Measurements from ENCODE around the gene MYO1D.
"Not testable (repeated sequence)": the region's sequence is repeated elsewhere in the genome, so short reads cannot be mapped to it uniquely, and the experiment has no call there.

MYO1D gene

GRCh38 chr17:32696426-32696825 is 180.5 kb downstream of the MYO1D start:
- in situ Hi-C loops (cut with MboI; ENCODE audit: low sequenced_read_pairs), result no loop called here

DNA sequence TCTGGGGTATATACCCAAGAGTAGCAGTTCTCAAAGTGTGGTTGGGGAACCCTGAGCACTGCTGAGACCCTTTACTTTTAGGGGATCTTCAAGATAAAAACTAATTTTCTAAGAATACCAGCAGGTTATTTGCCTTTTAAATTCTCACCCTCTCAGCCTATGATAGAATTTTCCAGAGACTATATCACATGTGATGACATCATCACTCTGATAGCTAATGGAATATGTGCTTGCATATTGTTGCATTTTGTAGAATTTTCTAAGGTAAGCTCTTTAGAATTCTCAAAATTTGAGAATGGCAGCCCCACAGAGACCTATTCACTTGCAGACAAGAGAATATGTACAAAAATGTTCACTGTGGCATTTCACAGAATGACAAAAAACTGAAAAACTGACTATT is 181.1 kb downstream of the MYO1D start:
- in situ Hi-C loops (cut with MboI; ENCODE audit: low sequenced_read_pairs), result no loop called here

GRCh38 chr17:32693194-32693897 is 183.6 kb downstream of the MYO1D start:
- in situ Hi-C loops (cut with MboI; ENCODE audit: low sequenced_read_pairs), result no loop called here

GRCh38 chr17:32692179-32692578 is 184.7 kb downstream of the MYO1D start:
- in situ Hi-C loops (cut with MboI; ENCODE audit: low sequenced_read_pairs), result no loop called here

DNA sequence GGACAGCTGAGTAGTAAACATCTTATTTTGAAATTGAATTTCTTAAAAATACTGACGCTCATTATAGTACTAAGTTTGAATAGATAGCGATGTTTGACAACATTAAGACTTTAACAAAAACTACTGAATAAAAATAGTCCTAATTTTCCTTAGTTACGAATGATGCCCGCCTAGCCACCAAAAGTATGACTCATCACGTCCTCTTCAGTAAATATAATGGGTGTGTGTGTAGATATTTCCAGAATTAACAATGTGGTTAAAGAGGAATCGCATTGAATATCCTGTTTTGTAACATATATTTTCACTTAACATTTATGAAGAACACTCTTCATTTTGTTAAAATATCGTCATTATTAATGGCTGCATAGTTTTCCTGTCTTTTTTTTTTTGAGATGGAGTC is 187.6 kb downstream of the MYO1D start:
- in situ Hi-C loops (cut with MboI; ENCODE audit: low sequenced_read_pairs), result no loop called here

DNA sequence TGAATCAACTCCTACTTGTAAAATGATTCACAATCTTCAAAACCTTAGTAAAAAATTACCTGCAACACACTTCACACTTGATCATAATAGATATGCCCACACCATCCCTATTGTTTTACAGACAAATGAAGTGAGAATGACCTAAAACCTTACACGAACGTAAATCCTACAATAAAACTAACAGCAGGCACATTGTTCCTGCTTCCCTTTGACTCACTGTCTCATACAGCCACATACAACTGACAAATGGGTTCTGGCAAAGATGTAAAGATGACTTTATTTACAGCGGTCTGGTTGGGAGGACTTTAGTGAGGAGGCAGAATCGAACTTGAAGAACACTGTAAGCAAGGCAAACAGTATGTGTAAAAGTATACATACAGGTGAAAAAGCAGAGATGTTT is 188.7 kb downstream of the MYO1D start:
- in situ Hi-C loops (cut with MboI; ENCODE audit: low sequenced_read_pairs), result no loop called here

- in situ Hi-C loops (cut with MboI; ENCODE audit: low sequenced_read_pairs), result no loop called here
These were observed 192.6 kb downstream of the MYO1D start for GRCh38 chr17:32684087-32684958.

- in situ Hi-C loops (cut with MboI; ENCODE audit: low sequenced_read_pairs), result loop anchor here (25.0 kb wide), 1 partner anchor 88 kb away; no protein-coding TSS in a partner anchor
These were observed 203.0 kb downstream of the MYO1D start for GRCh38 chr17:32673964-32674363.

DNA sequence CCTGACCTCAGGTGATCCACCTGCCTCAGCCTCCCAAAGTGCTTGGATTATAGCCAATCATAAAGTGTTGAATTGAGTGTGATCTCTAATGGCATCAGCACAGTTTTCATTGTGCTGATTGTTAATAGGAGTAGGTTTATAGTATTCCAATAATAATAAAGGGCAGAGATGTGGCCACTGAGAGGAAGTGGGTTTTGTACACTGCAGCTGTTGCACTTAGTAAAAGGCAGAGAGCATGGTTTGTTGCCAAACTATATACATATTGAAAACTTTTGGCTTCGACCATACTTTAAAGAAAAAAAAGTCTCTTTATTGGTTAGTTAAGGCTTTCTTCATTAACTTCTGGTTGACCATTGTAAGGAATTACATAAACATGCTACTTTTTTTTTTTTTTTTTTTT is 204.2 kb downstream of the MYO1D start:
- in situ Hi-C loops (cut with MboI; ENCODE audit: low sequenced_read_pairs), result loop anchor here (25.0 kb wide), 1 partner anchor 90 kb away; no protein-coding TSS in a partner anchor

DNA sequence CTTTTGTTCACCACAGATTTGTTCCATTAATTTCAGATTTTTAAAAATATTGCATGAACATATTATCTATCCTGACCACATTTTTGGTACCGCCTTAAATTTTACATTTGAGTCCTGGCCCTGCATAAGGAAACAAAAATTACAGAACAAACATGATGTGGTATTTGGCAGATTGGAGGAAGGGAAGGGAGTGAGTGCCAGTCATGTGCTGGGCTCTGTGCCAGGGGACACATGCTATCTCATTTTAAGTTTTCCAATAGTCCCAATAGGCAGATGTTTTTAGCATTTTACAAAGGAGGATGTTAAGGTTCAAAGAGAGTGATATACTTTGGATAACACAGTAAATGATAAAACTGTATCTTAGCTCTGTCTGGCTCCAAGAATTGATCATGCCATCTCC is 205.0 kb downstream of the MYO1D start:
- in situ Hi-C loops (cut with MboI; ENCODE audit: low sequenced_read_pairs), result loop anchor here (25.0 kb wide), 1 partner anchor 90 kb away; no protein-coding TSS in a partner anchor

- in situ Hi-C loops (cut with MboI; ENCODE audit: low sequenced_read_pairs), result loop anchor here (25.0 kb wide), 1 partner anchor 97 kb away; no protein-coding TSS in a partner anchor
These were observed 211.9 kb downstream of the MYO1D start for GRCh38 chr17:32664936-32665583.

- in situ Hi-C loops (cut with MboI; ENCODE audit: low sequenced_read_pairs), result loop anchor here (25.0 kb wide), 1 partner anchor 102 kb away; no protein-coding TSS in a partner anchor
These were observed 216.4 kb downstream of the MYO1D start for GRCh38 chr17:32660496-32660985.

DNA sequence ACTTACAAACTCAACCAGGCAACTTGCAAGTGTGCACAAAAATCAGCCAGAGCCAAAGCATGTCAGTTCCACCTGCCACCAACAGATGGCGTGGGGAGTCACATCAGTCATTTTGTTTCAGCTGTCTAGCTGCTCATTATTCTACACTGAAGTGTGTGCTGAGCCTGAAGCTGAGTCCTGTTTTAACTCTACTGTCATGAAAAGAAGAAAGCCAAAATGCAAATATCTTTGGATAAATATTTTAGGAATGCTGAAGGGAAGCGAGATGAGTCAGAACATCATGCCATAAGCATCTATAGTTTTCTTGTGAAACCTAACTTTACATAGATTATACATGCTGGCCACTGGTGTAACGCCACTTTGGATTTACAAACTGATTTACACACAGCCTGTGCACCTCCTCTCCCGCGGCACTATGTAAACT is 217.5 kb downstream of the MYO1D start:
- in situ Hi-C loops (cut with MboI; ENCODE audit: low sequenced_read_pairs), result loop anchor here (25.0 kb wide), 1 partner anchor 103 kb away; no protein-coding TSS in a partner anchor

DNA sequence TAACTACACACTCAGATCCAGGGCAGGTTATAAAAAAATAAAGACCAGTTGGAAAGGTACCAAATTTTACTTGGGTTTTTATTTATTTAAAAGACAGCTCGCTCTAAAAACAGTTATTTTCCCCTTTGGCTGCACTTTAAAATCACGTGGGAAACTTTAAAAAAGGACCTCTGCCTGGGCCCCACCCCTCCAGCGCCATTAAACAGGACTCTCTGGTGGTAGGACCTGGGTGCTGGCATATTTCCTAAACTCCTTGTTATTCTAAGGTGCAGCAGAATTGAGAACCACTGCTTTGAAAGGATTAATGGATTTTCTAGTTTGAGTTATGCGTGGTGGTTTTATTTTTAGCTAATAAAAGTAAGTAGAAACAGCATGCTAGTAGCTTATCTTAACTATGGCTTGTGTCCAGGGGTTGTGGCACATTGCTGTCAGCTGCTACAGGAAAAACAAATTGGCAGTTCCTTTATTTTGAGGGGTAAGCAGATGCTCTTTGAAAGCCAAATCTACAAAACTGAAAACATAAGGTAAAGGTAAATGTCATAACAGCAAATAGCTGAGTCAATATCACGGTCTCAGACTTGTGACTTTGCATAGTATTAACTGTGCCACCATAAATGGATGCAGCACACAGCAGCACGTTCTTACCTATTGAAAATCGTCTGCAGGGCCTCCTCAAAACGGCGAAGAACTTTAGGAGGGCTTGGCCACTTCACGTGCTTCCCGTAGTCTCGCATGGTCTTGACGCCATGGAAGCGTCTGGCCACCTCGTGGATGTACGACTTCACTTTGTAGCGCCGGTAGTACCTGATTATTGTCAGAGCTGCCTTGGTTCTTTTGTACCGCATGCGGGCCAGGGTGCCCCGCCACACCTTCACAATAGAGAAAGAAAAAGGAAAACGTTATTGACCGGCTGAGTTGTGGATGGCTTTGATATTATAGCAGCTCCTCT is 218.2 kb downstream of the MYO1D start:
- in situ Hi-C loops (cut with MboI; ENCODE audit: low sequenced_read_pairs), result loop anchor here (25.0 kb wide), 1 partner anchor 104 kb away; no protein-coding TSS in a partner anchor

- in situ Hi-C loops (cut with MboI; ENCODE audit: low sequenced_read_pairs), result loop anchor here (25.0 kb wide), 1 partner anchor 105 kb away; no protein-coding TSS in a partner anchor
These were observed 220.0 kb downstream of the MYO1D start for GRCh38 chr17:32656886-32657285.

DNA sequence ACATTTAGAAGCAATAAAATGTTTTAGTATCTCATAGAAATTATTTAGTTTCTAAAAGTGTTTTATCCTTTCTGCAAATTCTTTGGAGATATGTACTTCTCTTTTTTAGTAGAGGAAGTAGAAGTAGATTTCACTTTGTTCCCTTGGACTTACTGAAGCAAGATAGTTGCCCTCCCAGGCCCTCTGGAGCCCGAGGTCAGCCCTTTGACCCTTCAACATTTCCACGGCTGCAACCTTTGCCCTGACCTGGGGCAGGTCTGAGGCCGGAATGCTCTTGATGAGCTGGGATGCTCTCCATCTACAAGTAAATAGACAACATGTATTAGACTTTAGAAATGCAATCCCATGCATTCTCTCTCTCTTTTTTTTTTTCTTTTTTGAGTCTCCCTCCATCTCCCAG is 222.6 kb downstream of the MYO1D start:
- in situ Hi-C loops (cut with MboI; ENCODE audit: low sequenced_read_pairs), result loop anchor here (25.0 kb wide), 1 partner anchor 108 kb away; no protein-coding TSS in a partner anchor

DNA sequence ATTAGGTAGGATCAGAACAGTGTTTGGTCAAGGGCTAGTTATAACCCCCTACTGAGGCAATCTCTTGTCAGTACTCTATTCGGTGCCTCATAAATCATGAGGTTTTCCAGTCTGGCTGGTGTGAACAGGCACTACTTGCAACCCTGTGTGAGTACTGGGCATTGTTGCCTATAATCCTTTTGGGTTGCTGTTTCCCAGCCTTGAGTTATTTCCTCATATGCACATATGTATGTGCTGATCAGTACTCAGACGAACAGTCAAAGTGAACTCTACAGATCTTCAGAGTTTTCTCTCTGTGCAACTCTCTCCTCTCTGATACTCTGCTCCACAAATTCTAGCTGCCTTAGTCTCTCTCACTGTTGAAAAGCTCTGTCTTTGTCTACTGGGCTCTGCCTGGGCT is 225.8 kb downstream of the MYO1D start:
- in situ Hi-C loops (cut with MboI; ENCODE audit: low sequenced_read_pairs), result loop anchor here (25.0 kb wide), 1 partner anchor 111 kb away; no protein-coding TSS in a partner anchor

DNA sequence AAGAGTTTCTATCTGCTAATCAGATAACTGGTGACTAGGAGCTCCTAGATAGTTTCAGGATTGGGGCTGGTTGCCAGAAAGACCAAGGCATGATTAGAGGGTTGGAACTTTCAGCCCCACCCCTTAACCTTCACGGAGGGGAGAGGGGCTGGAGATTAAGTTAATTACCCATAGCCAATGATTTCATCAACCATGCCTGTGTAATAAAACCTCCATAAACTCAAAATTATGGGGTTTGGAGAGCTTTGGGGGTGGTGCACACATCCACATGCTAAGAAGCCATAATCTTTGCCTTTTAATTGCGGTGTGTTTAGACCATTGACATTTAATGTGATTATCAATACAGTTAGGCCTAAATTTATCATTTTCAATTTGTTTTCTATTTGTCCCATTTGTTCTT is 228.5 kb downstream of the MYO1D start:
- in situ Hi-C loops (cut with MboI; ENCODE audit: low sequenced_read_pairs), result no loop called here

DNA sequence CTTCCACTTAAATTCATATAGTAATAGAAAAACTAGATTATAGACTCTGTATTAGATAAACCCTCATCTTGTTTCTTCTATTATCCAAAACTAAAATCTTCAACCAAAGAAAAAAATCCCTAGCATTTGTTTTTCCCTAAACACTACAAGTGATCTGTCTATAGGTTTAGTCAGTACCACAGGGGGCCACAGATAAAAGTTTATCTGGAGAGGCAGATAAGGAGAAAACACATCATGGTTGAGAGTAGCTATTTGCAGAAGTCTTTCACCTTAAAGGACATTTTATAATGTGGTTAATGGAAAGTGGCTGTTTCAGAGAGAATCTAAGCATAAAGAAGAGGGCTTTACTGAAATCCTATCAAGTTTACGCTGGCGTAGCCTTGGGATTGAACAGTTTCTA is 230.0 kb downstream of the MYO1D start:
- in situ Hi-C loops (cut with MboI; ENCODE audit: low sequenced_read_pairs), result no loop called here

- in situ Hi-C loops (cut with MboI; ENCODE audit: low sequenced_read_pairs), result not testable (repeated sequence)
These were observed 235.4 kb downstream of the MYO1D start for GRCh38 chr17:32641514-32641913.

Measured in HL-60/S4 treated with phorbol 12-myristate 13-acetate at 8.2 ng/mL for 4 days and 3 days (cell line).